B cell (primary cell): ENCODE results near the gene TGM3.

ENCODE experiments used
- EZH2 ChIP-seq: IDR thresholded peaks from 2 replicates; pipeline ENCODE4 v1.6.1; 2012; ENCODE audit warnings: borderline replicate concordance, low read depth, mild to moderate bottlenecking, moderate library complexity, low read length; ENCODE audit not compliant: insufficient read depth, poor library complexity, severe bottlenecking
- TF ChIP-seq, protein P1 (sequence below): fragments of 200-600 bp; IDR thresholded peaks from one replicate; pipeline ENCODE4 v1.8.0; 2022; ENCODE audit warnings: antibody characterized with exemption, mild to moderate bottlenecking

DNA sequence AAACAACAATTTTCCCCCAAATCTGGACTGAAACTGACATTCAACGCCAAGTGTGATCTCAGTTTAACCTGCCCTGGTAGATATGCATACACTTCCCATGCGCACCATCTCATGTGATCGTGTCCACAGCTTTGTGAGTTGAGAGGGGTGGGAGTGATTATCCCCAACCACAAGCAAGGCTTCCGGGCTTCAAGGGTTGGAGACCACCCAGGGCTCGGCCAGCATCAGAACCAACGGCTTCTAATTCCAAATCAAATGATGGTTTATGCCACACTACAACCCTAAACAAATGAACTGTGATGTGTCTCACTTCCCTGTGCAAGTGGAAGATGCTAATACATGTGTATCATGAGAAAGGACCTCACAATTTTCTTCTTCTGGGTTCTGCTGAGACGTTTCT lies 515 bp upstream of the TGM3 start:
- no peak for TF ChIP-seq EZH2
- TF ChIP-seq, protein P1, sequence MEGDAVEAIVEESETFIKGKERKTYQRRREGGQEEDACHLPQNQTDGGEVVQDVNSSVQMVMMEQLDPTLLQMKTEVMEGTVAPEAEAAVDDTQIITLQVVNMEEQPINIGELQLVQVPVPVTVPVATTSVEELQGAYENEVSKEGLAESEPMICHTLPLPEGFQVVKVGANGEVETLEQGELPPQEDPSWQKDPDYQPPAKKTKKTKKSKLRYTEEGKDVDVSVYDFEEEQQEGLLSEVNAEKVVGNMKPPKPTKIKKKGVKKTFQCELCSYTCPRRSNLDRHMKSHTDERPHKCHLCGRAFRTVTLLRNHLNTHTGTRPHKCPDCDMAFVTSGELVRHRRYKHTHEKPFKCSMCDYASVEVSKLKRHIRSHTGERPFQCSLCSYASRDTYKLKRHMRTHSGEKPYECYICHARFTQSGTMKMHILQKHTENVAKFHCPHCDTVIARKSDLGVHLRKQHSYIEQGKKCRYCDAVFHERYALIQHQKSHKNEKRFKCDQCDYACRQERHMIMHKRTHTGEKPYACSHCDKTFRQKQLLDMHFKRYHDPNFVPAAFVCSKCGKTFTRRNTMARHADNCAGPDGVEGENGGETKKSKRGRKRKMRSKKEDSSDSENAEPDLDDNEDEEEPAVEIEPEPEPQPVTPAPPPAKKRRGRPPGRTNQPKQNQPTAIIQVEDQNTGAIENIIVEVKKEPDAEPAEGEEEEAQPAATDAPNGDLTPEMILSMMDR, result no peak
